HG02610 (cell line): ENCODE data around the gene SESN2.

Experiments used
- ATAC-seq: cut with Tn5 transposase; IDR thresholded peaks from one replicate; pipeline ENCODE4 v1.9.1; 2021; ENCODE audit warnings: mild to moderate bottlenecking, moderate library complexity; ENCODE audit not compliant: unreplicated experiment

The SESN2 gene

GRCh38 chr1:28282426-28283407, 23.4 kb downstream of the SESN2 start:
- no peak for ATAC-seq

- no peak for ATAC-seq
Measured at GRCh38 chr1:28286111-28286510, 26.8 kb downstream of the SESN2 start.

GRCh38 chr1:28288487-28288886, 29.2 kb downstream of the SESN2 start:
- no peak for ATAC-seq

GRCh38 chr1:28290851-28291250, 31.5 kb downstream of the SESN2 start:
- ATAC-seq: no peak

- ATAC-seq: no peak
Measured at GRCh38 chr1:28291711-28292110, 32.4 kb downstream of the SESN2 start.

- no peak for ATAC-seq
Measured at GRCh38 chr1:28295936-28296335, 36.6 kb downstream of the SESN2 start.

GRCh38 chr1:28296401-28297261, 37.3 kb downstream of the SESN2 start:
- no peak for ATAC-seq

GRCh38 chr1:28297826-28298225, 38.5 kb downstream of the SESN2 start:
- ATAC-seq: peak; percentile 55

- ATAC-seq: no peak
Measured at GRCh38 chr1:28298438-28298837, 39.1 kb downstream of the SESN2 start.

- ATAC-seq: no peak
Measured at GRCh38 chr1:28301368-28302174, 42.3 kb downstream of the SESN2 start.

GRCh38 chr1:28302247-28302646, 42.9 kb downstream of the SESN2 start:
- ATAC-seq: no peak

GRCh38 chr1:28306301-28306949, 47.1 kb downstream of the SESN2 start:
- no peak for ATAC-seq

GRCh38 chr1:28308750-28309149, 49.4 kb downstream of the SESN2 start:
- no peak for ATAC-seq

GRCh38 chr1:28309702-28310101, 50.4 kb downstream of the SESN2 start:
- ATAC-seq: no peak

GRCh38 chr1:28313702-28314546, 54.6 kb downstream of the SESN2 start:
- ATAC-seq: no peak

GRCh38 chr1:28314547-28314941, 55.2 kb downstream of the SESN2 start:
- no peak for ATAC-seq

GRCh38 chr1:28317014-28317413, 57.7 kb downstream of the SESN2 start:
- ATAC-seq: no peak

- no peak for ATAC-seq
Measured at GRCh38 chr1:28322194-28322593, 62.9 kb downstream of the SESN2 start.

- ATAC-seq: no peak
Measured at GRCh38 chr1:28323720-28324119, 64.4 kb downstream of the SESN2 start.
